ENCODE results near the gene SRSF9.

The SRSF9 gene

GRCh38 chr12:120475643-120476042 lies 6.1 kb upstream of the SRSF9 start:
- TF ChIP-seq USF1 (IDR thresholded peaks at IDR 0.05) (no peak), CEBPB (IDR thresholded peaks at IDR 0.05) (no peak), CREB1 (IDR thresholded peaks at IDR 0.05; ENCODE audit: low read depth) (no peak), FOXM1 (IDR thresholded peaks at IDR 0.05; ENCODE audit: borderline replicate concordance, low read depth) (no peak), REST (IDR thresholded peaks at IDR 0.05; ENCODE audit: low read depth) (no peak), ZBTB7A (IDR thresholded peaks at IDR 0.05; ENCODE audit: low read depth) (no peak), RAD21 (IDR thresholded peaks at IDR 0.05; ENCODE audit: low read depth) (no peak), NFIC (IDR thresholded peaks at IDR 0.05) (no peak), TCF12 (IDR thresholded peaks at IDR 0.05; ENCODE audit: low read depth) (no peak), EGR1 (IDR thresholded peaks at IDR 0.05) (no peak), MAX (IDR thresholded peaks at IDR 0.05) (no peak), TAF1 (IDR thresholded peaks at IDR 0.05; ENCODE audit: low read depth) (no peak), YY1 (IDR thresholded peaks at IDR 0.05; ENCODE audit: low read depth) (no peak)

- TF ChIP-seq TEAD4 (IDR thresholded peaks at IDR 0.05) (no peak), NFIC (IDR thresholded peaks at IDR 0.05) (0 out of 2 replicates have a peak, but pooled peaks have one; percentile 10)
Measured at GRCh38 chr12:120474616-120474960, 5.0 kb upstream of the SRSF9 start.

- TF ChIP-seq TAF1 (IDR thresholded peaks at IDR 0.05; ENCODE audit: low read depth) (no peak), CREB1 (IDR thresholded peaks at IDR 0.05; ENCODE audit: low read depth) (no peak), YY1 (IDR thresholded peaks at IDR 0.05; ENCODE audit: low read depth) (no peak)
Measured at GRCh38 chr12:120473807-120474615, 4.5 kb upstream of the SRSF9 start.

GRCh38 chr12:120472521-120472920 lies 3.0 kb upstream of the SRSF9 start:
- no peak for TF ChIP-seq EGR1 (IDR thresholded peaks at IDR 0.05)

- TF ChIP-seq USF1 (IDR thresholded peaks at IDR 0.05) (no peak), YY1 (IDR thresholded peaks at IDR 0.05; ENCODE audit: low read depth) (no peak), CEBPB (IDR thresholded peaks at IDR 0.05) (no peak), FOXM1 (IDR thresholded peaks at IDR 0.05; ENCODE audit: borderline replicate concordance, low read depth) (no peak), NFIC (IDR thresholded peaks at IDR 0.05) (no peak), REST (IDR thresholded peaks at IDR 0.05; ENCODE audit: low read depth) (no peak), TCF12 (IDR thresholded peaks at IDR 0.05; ENCODE audit: low read depth) (no peak), TEAD4 (IDR thresholded peaks at IDR 0.05) (no peak), RAD21 (IDR thresholded peaks at IDR 0.05; ENCODE audit: low read depth) (no peak), ZBTB7A (IDR thresholded peaks at IDR 0.05; ENCODE audit: low read depth) (no peak), EGR1 (IDR thresholded peaks at IDR 0.05) (no peak), TAF1 (IDR thresholded peaks at IDR 0.05; ENCODE audit: low read depth) (no peak), MAX (IDR thresholded peaks at IDR 0.05) (no peak), EP300 (IDR thresholded peaks at IDR 0.05; ENCODE audit: borderline replicate concordance) (no peak), CREB1 (IDR thresholded peaks at IDR 0.05; ENCODE audit: low read depth) (no peak)
Measured at GRCh38 chr12:120470150-120470784, 719 bp upstream of the SRSF9 start.

- TF ChIP-seq REST (IDR thresholded peaks at IDR 0.05; ENCODE audit: low read depth) = no peak
- no peak for TF ChIP-seq CREB1 (IDR thresholded peaks at IDR 0.05; ENCODE audit: low read depth)
- TF ChIP-seq ZBTB7A (IDR thresholded peaks at IDR 0.05; ENCODE audit: low read depth) = no peak
Measured at GRCh38 chr12:120468821-120469449, 613 bp downstream of the SRSF9 start.
